Neural cell (in vitro differentiated cells): ENCODE measurements around the gene GALNT1.

Experiments
- EZH2 ChIP-seq: fragments of 200-600, 300-800 bp; shearing (Covaris generic), sonication (generic); IDR thresholded peaks from 2 replicates; pipeline ENCODE4 v1.6.1; 2014; ENCODE audit warnings: antibody characterized with exemption, low read length, borderline replicate concordance, mild to moderate bottlenecking; ENCODE audit not compliant: insufficient read depth, poor library complexity, severe bottlenecking
- RAD21 ChIP-seq: fragments of 450-650 bp; conservative IDR thresholded peaks from 2 replicates; pipeline ENCODE4 v1.6.1; 2014; ENCODE audit warnings: antibody characterized with exemption, mild to moderate bottlenecking, moderate library complexity
- TF ChIP-seq, protein P1 (sequence below): fragments of 450-650 bp; IDR thresholded peaks from 2 replicates; pipeline ENCODE4 v1.5.1; 2014; ENCODE audit warnings: antibody characterized with exemption, mild to moderate bottlenecking, moderate library complexity; ENCODE audit not compliant: poor library complexity, severe bottlenecking

- TF ChIP-seq EZH2 (no peak), RAD21 (no peak)
- TF ChIP-seq, protein P1, sequence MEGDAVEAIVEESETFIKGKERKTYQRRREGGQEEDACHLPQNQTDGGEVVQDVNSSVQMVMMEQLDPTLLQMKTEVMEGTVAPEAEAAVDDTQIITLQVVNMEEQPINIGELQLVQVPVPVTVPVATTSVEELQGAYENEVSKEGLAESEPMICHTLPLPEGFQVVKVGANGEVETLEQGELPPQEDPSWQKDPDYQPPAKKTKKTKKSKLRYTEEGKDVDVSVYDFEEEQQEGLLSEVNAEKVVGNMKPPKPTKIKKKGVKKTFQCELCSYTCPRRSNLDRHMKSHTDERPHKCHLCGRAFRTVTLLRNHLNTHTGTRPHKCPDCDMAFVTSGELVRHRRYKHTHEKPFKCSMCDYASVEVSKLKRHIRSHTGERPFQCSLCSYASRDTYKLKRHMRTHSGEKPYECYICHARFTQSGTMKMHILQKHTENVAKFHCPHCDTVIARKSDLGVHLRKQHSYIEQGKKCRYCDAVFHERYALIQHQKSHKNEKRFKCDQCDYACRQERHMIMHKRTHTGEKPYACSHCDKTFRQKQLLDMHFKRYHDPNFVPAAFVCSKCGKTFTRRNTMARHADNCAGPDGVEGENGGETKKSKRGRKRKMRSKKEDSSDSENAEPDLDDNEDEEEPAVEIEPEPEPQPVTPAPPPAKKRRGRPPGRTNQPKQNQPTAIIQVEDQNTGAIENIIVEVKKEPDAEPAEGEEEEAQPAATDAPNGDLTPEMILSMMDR, result no peak
Observed at GRCh38 chr18:35754464-35754863, 172.9 kb downstream of the GALNT1 start.
